ENCODE results near the gene MOB2. TPM values are rescaled to one million over a fixed set of nuclear protein-coding genes. Genes with fewer than 3 reads are reported as not detected.

The MOB2 gene
- total and polyA plus RNA-seq, 9 donors, result 28.5 to 50.1 (median 32.0) TPM

- no peaks in the 10 kb centered on the region for H3K36me3 ChIP-seq
- intact Hi-C loops (cut with DNase I), result no loop called here
- no peak overlapping the region for H3K27ac ChIP-seq
- no peaks in the 10 kb centered on the region for H3K9me3 ChIP-seq
- WGBS, 3 donors, result 77 to 83% (median 82%) methylated on average over 27 of the region's 27 CpGs
- no peaks in the 10 kb centered on the region for H3K4me1 ChIP-seq (ENCODE audit: insufficient read depth)
- H3K27me3 ChIP-seq, result no peaks in the 10 kb centered on the region
- no peak overlapping the region for H3K4me3 ChIP-seq
- DNase-seq, result no peak
- TF ChIP-seq CTCF (IDR thresholded peaks at IDR 0.05) (no peak), EP300 (IDR thresholded peaks at IDR 0.05) (no peak), POLR2A (IDR thresholded peaks at IDR 0.05) (no peak)
These were observed 34.7 kb downstream of the MOB2 start for GRCh38 chr11:1451781-1452470.

GRCh38 chr11:1450949-1451710 is 35.4 kb downstream of the MOB2 start:
- H3K27ac ChIP-seq, result no peak overlapping the region
- no peaks in the 10 kb centered on the region for H3K9me3 ChIP-seq
- no peak overlapping the region for H3K4me3 ChIP-seq
- no peak for TF ChIP-seq POLR2A (IDR thresholded peaks at IDR 0.05)
- no peak for TF ChIP-seq EP300 (IDR thresholded peaks at IDR 0.05)
- no peak for TF ChIP-seq CTCF (IDR thresholded peaks at IDR 0.05)
- H3K27me3 ChIP-seq, result no peaks in the 10 kb centered on the region
- intact Hi-C loops (cut with DNase I), result no loop called here
- no peaks in the 10 kb centered on the region for H3K36me3 ChIP-seq
- H3K4me1 ChIP-seq (ENCODE audit: insufficient read depth), result no peaks in the 10 kb centered on the region
- 69 to 73% (median 71%) methylated on average over 18 to 22 of the region's 22 CpGs for WGBS, 3 donors
- no peak for DNase-seq

- intact Hi-C loops (cut with DNase I), result no loop called here
- Histone ChIP-seq H3K27me3 (no peaks in the 10 kb centered on the region), H3K4me3 (no peak overlapping the region), H3K36me3 (no peaks in the 10 kb centered on the region), H3K4me1 (ENCODE audit: insufficient read depth) (no peaks in the 10 kb centered on the region), H3K9me3 (no peaks in the 10 kb centered on the region), H3K27ac (no peak overlapping the region)
- DNase-seq, result no peak
- TF ChIP-seq EP300 (IDR thresholded peaks at IDR 0.05) (no peak), CTCF (IDR thresholded peaks at IDR 0.05) (no peak), POLR2A (IDR thresholded peaks at IDR 0.05) (no peak)
- 78 to 83% (median 80%) methylated on average over 24 to 29 of the region's 29 CpGs for WGBS, 3 donors
These were observed 36.2 kb downstream of the MOB2 start for GRCh38 chr11:1450344-1450875.

- Histone ChIP-seq H3K27me3 (no peaks in the 10 kb centered on the region), H3K36me3 (no peaks in the 10 kb centered on the region), H3K27ac (no peak overlapping the region), H3K4me3 (no peak overlapping the region), H3K9me3 (no peaks in the 10 kb centered on the region), H3K4me1 (ENCODE audit: insufficient read depth) (no peaks in the 10 kb centered on the region)
- intact Hi-C loops (cut with DNase I), result no loop called here
- WGBS, 3 donors, result 63 to 69% (median 65%) methylated on average over 31 of the region's 31 CpGs
- no peak for DNase-seq
- TF ChIP-seq CTCF (IDR thresholded peaks at IDR 0.05) (no peak), EP300 (IDR thresholded peaks at IDR 0.05) (no peak), POLR2A (IDR thresholded peaks at IDR 0.05) (no peak)
These were observed 36.9 kb downstream of the MOB2 start for GRCh38 chr11:1449490-1450243.

All from ovary (tissue), 9 donors.